ENCODE measurements around the gene OCIAD1.
A peak's percentile ranks its signal among the peaks of the same experiment; 100 is the strongest.

OCIAD1 gene

GRCh38 chr4:48896845-48897244 is 66.0 kb downstream of the OCIAD1 start:
- DNase-seq = no peak

GRCh38 chr4:48898733-48899431 is 68.0 kb downstream of the OCIAD1 start:
- no peak for DNase-seq

DNA sequence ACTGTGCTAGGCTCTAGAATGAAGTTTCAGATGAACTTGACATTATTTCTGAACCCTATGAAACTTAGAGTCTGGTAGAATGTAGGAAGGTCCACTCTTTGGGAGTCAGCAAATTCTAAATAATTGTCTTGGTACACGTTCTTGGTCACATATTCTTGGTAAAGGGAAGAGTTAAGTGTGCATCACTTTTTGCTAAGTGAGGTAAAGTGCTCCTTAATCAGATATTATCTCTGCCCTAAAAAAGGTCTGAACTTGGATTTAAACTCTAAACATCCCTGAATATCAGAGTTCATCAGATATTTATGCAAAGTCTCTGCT is 68.5 kb downstream of the OCIAD1 start:
- DNase-seq = no peak

DNA sequence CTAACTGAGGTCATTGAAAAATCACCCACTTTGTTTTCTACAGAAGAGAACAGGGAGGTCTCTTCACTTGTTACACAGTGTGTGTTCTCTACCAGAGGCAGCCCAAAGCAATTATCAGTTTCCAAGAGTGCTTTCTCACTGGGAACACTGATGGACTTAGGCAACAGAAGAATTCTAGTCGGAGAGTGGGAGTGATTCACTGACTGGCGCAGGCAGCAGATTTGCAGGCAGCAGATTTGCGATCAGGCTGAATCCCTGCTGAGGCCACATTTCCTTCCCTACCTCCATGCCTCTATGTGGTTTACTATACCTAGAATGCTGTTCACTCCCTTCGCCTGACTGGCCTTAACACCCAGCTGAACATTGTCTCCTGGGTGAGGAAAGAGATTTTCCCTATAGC is 69.1 kb downstream of the OCIAD1 start:
- no peak for DNase-seq

DNA sequence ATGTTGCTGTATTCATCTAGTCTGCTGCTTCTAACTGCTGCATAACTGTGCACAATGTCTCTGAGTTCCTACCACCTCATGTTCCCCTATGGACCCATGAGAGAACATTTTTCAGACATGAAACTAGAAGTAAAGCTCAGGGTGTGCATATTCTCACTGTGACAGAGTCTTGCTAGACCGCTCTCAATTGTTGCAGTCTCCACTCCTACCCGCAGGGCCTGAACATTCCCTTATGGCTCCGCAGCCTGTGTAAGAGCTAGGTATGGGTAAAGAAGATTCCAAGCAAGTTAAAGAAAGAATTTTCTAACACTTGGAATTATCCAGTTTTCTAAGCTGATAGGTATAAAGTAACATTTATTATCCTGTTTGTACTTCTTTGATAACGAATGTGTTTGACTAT is 70.3 kb downstream of the OCIAD1 start:
- DNase-seq = no peak

DNA sequence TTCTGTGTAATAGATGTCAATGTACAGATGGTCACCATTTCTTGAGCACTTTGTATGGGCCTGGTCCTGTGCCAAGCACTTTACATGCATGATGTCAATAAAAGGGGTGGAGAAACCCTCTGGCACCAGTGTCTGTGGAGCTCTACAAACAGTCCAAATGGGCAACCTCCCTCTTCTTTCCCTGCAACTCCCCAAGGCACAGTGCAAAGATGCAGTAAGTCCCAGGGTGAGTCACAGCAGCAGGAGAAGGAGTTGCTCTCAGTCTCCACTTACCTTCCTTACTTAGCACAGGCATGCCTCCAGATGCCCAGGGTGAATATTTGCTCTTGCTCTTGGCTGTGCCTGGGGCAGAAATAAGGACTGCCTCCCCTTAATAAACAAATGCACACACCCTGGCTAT is 71.4 kb downstream of the OCIAD1 start:
- no peak for DNase-seq

- DNase-seq = no peak
Observed at GRCh38 chr4:48904101-48904500, 73.2 kb downstream of the OCIAD1 start.

- DNase-seq = no peak
Observed at GRCh38 chr4:48904541-48905142, 73.8 kb downstream of the OCIAD1 start.

DNA sequence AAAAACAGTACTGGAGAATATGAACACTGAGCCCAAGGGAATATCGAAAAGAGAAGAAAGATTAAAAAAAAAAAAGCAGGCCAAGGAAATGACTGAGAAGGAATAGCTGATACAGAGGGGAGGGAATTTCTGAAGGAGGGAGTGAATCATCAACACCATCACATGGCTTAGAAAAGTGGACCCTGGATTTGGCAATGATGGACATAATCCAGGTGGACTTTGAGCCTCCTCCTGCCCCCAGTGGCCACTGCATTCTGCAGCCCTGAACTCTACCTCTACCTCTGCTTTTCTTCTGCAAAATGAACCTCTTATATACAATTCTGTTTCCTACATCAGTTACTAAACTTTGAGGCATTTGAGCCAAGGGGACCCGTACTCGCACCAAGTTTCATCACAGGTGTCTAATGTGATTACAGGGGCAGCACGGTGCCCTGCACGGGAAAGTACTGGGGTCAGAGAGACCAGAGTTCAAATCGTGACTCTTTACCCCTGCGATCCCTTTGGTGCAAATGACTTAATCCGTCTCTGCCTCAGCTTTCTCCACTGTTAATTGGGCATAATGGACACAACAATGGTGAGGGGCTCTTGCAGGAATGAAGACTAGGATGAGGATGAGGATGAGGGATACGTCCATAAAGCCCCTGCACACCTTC is 74.6 kb downstream of the OCIAD1 start:
- no peak for DNase-seq

DNA sequence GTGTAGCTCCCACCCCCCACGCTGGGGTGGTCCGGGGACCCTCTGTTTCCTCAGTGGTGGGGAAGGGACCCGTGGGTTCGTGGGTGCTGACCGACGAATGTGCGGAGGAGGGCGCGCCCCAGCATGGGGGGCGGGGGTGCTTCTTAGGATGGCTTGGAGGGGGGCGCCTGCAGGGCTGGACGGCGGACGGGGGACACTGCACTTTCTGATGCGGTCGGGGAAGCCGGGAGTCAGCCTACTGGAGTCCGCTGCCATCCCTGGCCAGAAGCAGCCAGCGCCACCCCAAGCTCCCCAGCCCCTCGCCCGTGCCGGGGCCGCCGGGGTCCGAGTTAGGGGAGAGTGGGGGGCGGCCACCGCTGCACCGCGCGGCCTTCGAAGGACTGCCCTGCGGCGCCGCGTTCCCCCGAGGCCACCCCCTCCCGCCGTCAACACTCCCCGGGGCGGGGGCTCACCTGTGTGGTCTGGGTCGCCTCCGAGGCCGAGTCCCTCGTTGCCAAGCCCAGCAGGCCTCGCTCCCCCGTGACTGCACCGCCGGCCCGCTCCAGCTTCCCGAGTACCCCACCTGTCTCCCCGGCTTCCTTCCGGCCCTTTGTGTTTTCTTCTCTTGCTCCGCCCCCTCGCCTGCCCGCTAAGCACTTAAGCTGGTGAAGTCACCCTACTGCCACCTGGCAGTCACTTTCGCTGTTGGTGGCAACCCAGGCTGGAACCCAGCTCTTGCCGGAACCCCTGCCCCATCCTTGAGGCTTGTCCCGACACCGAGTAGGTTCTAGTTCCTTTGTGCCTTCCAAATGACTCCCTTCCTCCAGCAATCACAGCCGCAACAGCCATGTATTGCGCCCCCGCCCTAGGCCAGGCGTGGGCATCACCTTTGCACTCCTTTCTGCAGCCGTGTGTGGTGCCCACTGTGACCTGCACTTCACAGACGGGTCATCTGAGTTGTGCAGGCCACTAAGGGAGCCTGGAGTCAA is 75.6 kb downstream of the OCIAD1 start, which contains the start of gene OCIAD2:
OCIAD2 (minus strand) TSS at position 569 of the 968 bp plus-strand sequence. CDS start 2,225 bp downstream, outside the sequence.
- peak; percentile 77 for DNase-seq

- no peak for DNase-seq
Observed at GRCh38 chr4:48907706-48908477, 77.0 kb downstream of the OCIAD1 start.

DNA sequence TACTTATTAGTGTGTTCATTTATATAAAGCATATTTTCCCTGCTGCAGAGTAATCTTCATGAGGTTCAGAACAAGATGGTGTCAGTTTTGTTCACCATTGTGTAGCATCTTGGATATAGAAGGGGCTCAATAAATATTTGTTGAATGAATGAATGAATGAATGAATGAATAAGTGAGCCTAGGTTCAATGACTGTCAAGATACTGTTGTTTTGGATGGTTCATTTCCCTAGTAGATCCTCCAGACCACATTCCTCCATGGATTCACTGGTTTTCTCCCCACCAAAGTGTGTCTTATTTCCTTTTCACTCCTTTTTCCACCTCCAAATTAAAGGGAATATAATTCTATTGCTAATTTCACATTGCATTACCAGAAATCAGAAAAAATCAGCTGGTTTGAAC is 77.8 kb downstream of the OCIAD1 start:
- no peak for DNase-seq

DNA sequence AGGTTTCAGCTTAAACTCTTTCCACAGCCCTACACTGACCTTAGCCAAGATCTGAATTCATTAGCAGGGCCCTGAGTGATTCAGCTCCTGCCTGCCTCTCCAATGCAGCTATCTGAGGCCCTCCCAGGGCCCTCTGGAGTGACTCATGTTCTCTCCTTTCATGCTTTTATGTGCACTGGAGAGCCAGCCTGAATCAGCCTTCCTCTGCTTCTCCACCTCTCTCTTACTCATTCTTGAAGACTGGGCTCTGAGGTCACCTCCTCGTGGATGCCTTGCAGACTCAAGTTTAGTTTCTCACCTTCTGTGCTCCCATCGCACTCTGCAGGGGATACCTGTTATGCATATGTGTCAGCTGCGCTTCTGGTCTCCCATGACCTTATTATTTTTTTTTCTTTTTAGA is 78.8 kb downstream of the OCIAD1 start:
- peak; percentile 42 for DNase-seq

- DNase-seq = no peak
Observed at GRCh38 chr4:48910511-48910910, 79.6 kb downstream of the OCIAD1 start.
